Mesothelial cell of epicardium (in vitro differentiated cells): ENCODE measurements around the gene KCNIP2. TPM values are rescaled to one million over a fixed set of nuclear protein-coding genes. Genes with fewer than 3 reads are reported as not detected.

ENCODE experiments used
- DNase-seq, 2 experiments: peaks; one replicate each; pipeline ENCODE4 v3.0.0; 2021; ENCODE audit warnings: low spot score in 2 of 2; ENCODE audit not compliant: unreplicated experiment in 2 of 2
- H3K27ac Mint-ChIP-seq: 2 replicates; pipeline ENCODE4 v1.8.0; 2021; ENCODE audit warnings: mixed read lengths
- H3K27me3 Mint-ChIP-seq: 2 replicates; pipeline ENCODE4 v1.8.0; 2021; ENCODE audit warnings: low read depth, mixed read lengths
- H3K36me3 Mint-ChIP-seq: 2 replicates; pipeline ENCODE4 v1.8.0; 2021; ENCODE audit warnings: mixed read lengths
- H3K4me1 Mint-ChIP-seq: 2 replicates; pipeline ENCODE4 v1.8.0; 2021; ENCODE audit warnings: mixed read lengths
- H3K4me3 Mint-ChIP-seq: 2 replicates; pipeline ENCODE4 v1.8.0; 2021; ENCODE audit warnings: mild to moderate bottlenecking, moderate library complexity, mixed read lengths
- H3K9me3 Mint-ChIP-seq: 2 replicates; pipeline ENCODE4 v1.8.0; 2021; ENCODE audit warnings: mixed read lengths
- CTCF ChIP-seq: fragments of 200-600 bp; sonication (generic); IDR thresholded peaks from one replicate; pipeline ENCODE4 v1.5.0; 2021; ENCODE audit warnings: antibody characterized with exemption; ENCODE audit not compliant: unreplicated experiment
- total RNA-seq: library from RNA; stranded (reverse); gene quantifications from 3 replicates; pipeline ENCODE4 v1.2.1, GENCODE V29; 2021

KCNIP2 gene
- total RNA-seq = 6.5 to 6.9 TPM (median 6.8 TPM) in 3 replicates

GRCh38 chr10:101843032-101844021, at the start of gene KCNIP2:
Gene KCNIP2, minus strand, starts transcription at chr10:101843800. Its CDS starts 232 bp downstream, at chr10:101843568.
- Mint-ChIP-seq H3K27ac (no peak within 1 kb of the TSS), H3K4me1 (peaks cover 19% of the 10 kb centered on the region), H3K9me3 (no peaks in the 10 kb centered on the region), H3K27me3 (peaks cover 56% of the 10 kb centered on the region), H3K36me3 (peaks cover 2% of the 10 kb centered on the region), H3K4me3 (peak within 1 kb of the TSS; percentile 51)
- peak in 1 of 2 experiments; percentile 46 for DNase-seq
- TF ChIP-seq CTCF = peak; percentile 61

- Mint-ChIP-seq H3K36me3 (no peaks in the 10 kb centered on the region), H3K9me3 (no peaks in the 10 kb centered on the region), H3K4me1 (peaks cover 5% of the 10 kb centered on the region), H3K4me3 (no peak overlapping the region), H3K27ac (no peak overlapping the region), H3K27me3 (no peaks in the 10 kb centered on the region)
- no peak for DNase-seq
- no peak for TF ChIP-seq CTCF
Measured at GRCh38 chr10:101892782-101893391, 49.3 kb upstream of the KCNIP2 start.

- Mint-ChIP-seq H3K4me3 (no peak overlapping the region), H3K27me3 (no peaks in the 10 kb centered on the region), H3K9me3 (no peaks in the 10 kb centered on the region), H3K27ac (no peak overlapping the region), H3K36me3 (peaks cover 3% of the 10 kb centered on the region), H3K4me1 (no peaks in the 10 kb centered on the region)
- peak; percentile 35 to 73 for DNase-seq
- peak; percentile 84 for TF ChIP-seq CTCF
Measured at GRCh38 chr10:101889256-101890210, 45.9 kb upstream of the KCNIP2 start.

- no peak overlapping the region for H3K4me3 Mint-ChIP-seq
- peaks cover 3% of the 10 kb centered on the region for H3K36me3 Mint-ChIP-seq
- H3K4me1 Mint-ChIP-seq = no peaks in the 10 kb centered on the region
- H3K27ac Mint-ChIP-seq = no peak overlapping the region
- H3K27me3 Mint-ChIP-seq = no peaks in the 10 kb centered on the region
- H3K9me3 Mint-ChIP-seq = no peaks in the 10 kb centered on the region
- no peak for TF ChIP-seq CTCF
- no peak for DNase-seq
Measured at GRCh38 chr10:101888251-101888949, 44.8 kb upstream of the KCNIP2 start.

- Mint-ChIP-seq H3K4me3 (no peak overlapping the region), H3K9me3 (no peaks in the 10 kb centered on the region), H3K36me3 (peaks cover 3% of the 10 kb centered on the region), H3K27me3 (no peaks in the 10 kb centered on the region), H3K27ac (no peak overlapping the region), H3K4me1 (no peaks in the 10 kb centered on the region)
- no peak for DNase-seq
- TF ChIP-seq CTCF = no peak
Measured at GRCh38 chr10:101887775-101888174, 44.2 kb upstream of the KCNIP2 start.
